OCI-LY1 (cell line): ENCODE data around the gene NCAPD2.

ENCODE experiments used
- H2AFZ ChIP-seq: fragments of 200-600 bp; sonication (generic), shearing (Covaris generic); 2 replicates; pipeline ENCODE4 v1.6.0; 2014; ENCODE audit warnings: antibody characterized with exemption, mild to moderate bottlenecking, low read length
- H3F3A ChIP-seq: fragments of 200-600 bp; sonication (generic), shearing (Covaris generic); 2 replicates; pipeline ENCODE4 v1.6.0; 2014; ENCODE audit warnings: mild to moderate bottlenecking, antibody characterized with exemption, low read length, moderate library complexity; ENCODE audit not compliant: insufficient read depth
- H3K27ac ChIP-seq: fragments of 200-600 bp; sonication (generic); 2 replicates; pipeline ENCODE4 v1.5.1; 2014; ENCODE audit warnings: low read length, mixed run types, mild to moderate bottlenecking, low read depth; ENCODE audit not compliant: poor library complexity, severe bottlenecking
- H3K27me3 ChIP-seq: fragments of 200-600 bp; sonication (generic); 2 replicates; pipeline ENCODE4 v1.6.0; 2014; ENCODE audit warnings: antibody characterized with exemption, mild to moderate bottlenecking, low read length, moderate library complexity; ENCODE audit not compliant: insufficient read depth
- H3K36me3 ChIP-seq: fragments of 200-600 bp; sonication (generic); 2 replicates; pipeline ENCODE4 v1.6.1; 2014; ENCODE audit warnings: mild to moderate bottlenecking, antibody characterized with exemption, low read length, moderate library complexity, mixed read lengths; ENCODE audit not compliant: insufficient read depth
- H3K4me1 ChIP-seq: fragments of 200-600 bp; sonication (generic); 2 replicates; pipeline ENCODE4 v1.5.1; 2014; ENCODE audit warnings: mild to moderate bottlenecking, low read length, moderate library complexity; ENCODE audit not compliant: insufficient read depth, severe bottlenecking
- H3K4me2 ChIP-seq: fragments of 200-600 bp; sonication (generic), shearing (Covaris generic); 2 replicates; pipeline ENCODE4 v1.6.1; 2014; ENCODE audit warnings: low read length
- H3K4me3 ChIP-seq: fragments of 200-600 bp; sonication (generic); 2 replicates; pipeline ENCODE4 v1.5.1; 2014; ENCODE audit warnings: low read length, low read depth, mild to moderate bottlenecking, mixed read lengths; ENCODE audit not compliant: poor library complexity, severe bottlenecking
- H3K79me2 ChIP-seq: fragments of 200-600 bp; shearing (Covaris generic); 2 replicates; pipeline ENCODE4 v1.6.1; 2016; ENCODE audit warnings: mixed run types, low read length, mixed read lengths; ENCODE audit not compliant: insufficient read depth
- H3K9ac ChIP-seq: fragments of 200-600 bp; sonication (generic), shearing (Covaris generic); 2 replicates; pipeline ENCODE4 v1.6.1; 2014; ENCODE audit warnings: mild to moderate bottlenecking, low read length, mixed read lengths
- H3K9me2 ChIP-seq: fragments of 200-600 bp; sonication (generic), shearing (Covaris generic); 2 replicates; pipeline ENCODE4 v1.6.1; 2014; ENCODE audit warnings: low read depth, mild to moderate bottlenecking, low read length, mixed read lengths
- H3K9me3 ChIP-seq: fragments of 200-600 bp; shearing (Covaris generic); 2 replicates; pipeline ENCODE4 v1.6.1; 2014; ENCODE audit warnings: low read length, mixed read lengths
- H4K20me1 ChIP-seq: fragments of 200-600 bp; sonication (generic), shearing (Covaris generic); 2 replicates; pipeline ENCODE4 v1.6.0; 2016; ENCODE audit warnings: mild to moderate bottlenecking, low read length; ENCODE audit not compliant: insufficient read depth
- CTCF ChIP-seq: fragments of 200-600 bp; sonication (generic), shearing (Covaris generic); IDR thresholded peaks from 2 replicates; pipeline ENCODE4 v1.5.1; 2017; ENCODE audit warnings: mild to moderate bottlenecking, antibody characterized with exemption, low read length, moderate library complexity, mixed read lengths
- EZH2 ChIP-seq: fragments of 200-600 bp; sonication (generic), shearing (Covaris generic); IDR thresholded peaks from 2 replicates; pipeline ENCODE4 v1.8.0; 2017; ENCODE audit warnings: borderline replicate concordance, mixed run types, mild to moderate bottlenecking, antibody characterized with exemption, low read length, moderate library complexity, mixed read lengths

Gene NCAPD2

GRCh38 chr12:6560501-6561205, 66.8 kb downstream of the NCAPD2 start:
- no peak for TF ChIP-seq CTCF
- TF ChIP-seq EZH2: no peak
- H3F3A ChIP-seq: 0 out of 2 replicates have a peak, but pooled peaks cover 4% of the 10 kb centered on the region

GRCh38 chr12:6562881-6563280, 69.0 kb downstream of the NCAPD2 start:
- H3K9me2 ChIP-seq: no peaks in the 10 kb centered on the region
- no peak overlapping the region for H2AFZ ChIP-seq
- no peak overlapping the region for H3K9ac ChIP-seq
- no peak overlapping the region for H3K4me3 ChIP-seq
- H3K9me3 ChIP-seq: no peaks in the 10 kb centered on the region
- peaks cover 85% of the 10 kb centered on the region for H3K36me3 ChIP-seq
- no peaks in the 10 kb centered on the region for H3F3A ChIP-seq
- TF ChIP-seq CTCF (no peak), EZH2 (no peak)
- H4K20me1 ChIP-seq: no peaks in the 10 kb centered on the region
- no peaks in the 10 kb centered on the region for H3K27me3 ChIP-seq
- peaks cover 8% of the 10 kb centered on the region for H3K4me1 ChIP-seq
- peaks cover 14% of the 10 kb centered on the region for H3K79me2 ChIP-seq
- H3K4me2 ChIP-seq: no peak overlapping the region
- no peak overlapping the region for H3K27ac ChIP-seq

More at GRCh38 chr12:6560501-6561205, 66.8 kb downstream of the NCAPD2 start:
- H3K4me1 ChIP-seq: peaks cover 7% of the 10 kb centered on the region
- H3K9me2 ChIP-seq: no peaks in the 10 kb centered on the region
- no peak overlapping the region for H3K27ac ChIP-seq
- H3K9ac ChIP-seq: no peak overlapping the region
- H3K4me2 ChIP-seq: no peak overlapping the region
- no peaks in the 10 kb centered on the region for H3K9me3 ChIP-seq
- H3K4me3 ChIP-seq: no peak overlapping the region
- H3K36me3 ChIP-seq: peaks cover 86% of the 10 kb centered on the region
- H3K27me3 ChIP-seq: no peaks in the 10 kb centered on the region
- no peaks in the 10 kb centered on the region for H4K20me1 ChIP-seq
- no peak overlapping the region for H2AFZ ChIP-seq
- no peaks in the 10 kb centered on the region for H3K79me2 ChIP-seq

GRCh38 chr12:6563448-6564050, 69.6 kb downstream of the NCAPD2 start:
- no peak overlapping the region for H2AFZ ChIP-seq
- H3K27ac ChIP-seq: no peak overlapping the region
- H3F3A ChIP-seq: no peaks in the 10 kb centered on the region
- H3K9me3 ChIP-seq: no peaks in the 10 kb centered on the region
- no peaks in the 10 kb centered on the region for H3K9me2 ChIP-seq
- H3K4me3 ChIP-seq: no peak overlapping the region
- no peak overlapping the region for H3K9ac ChIP-seq
- H3K4me2 ChIP-seq: no peak overlapping the region
- H3K27me3 ChIP-seq: no peaks in the 10 kb centered on the region
- H3K36me3 ChIP-seq: peaks cover 83% of the 10 kb centered on the region
- peaks cover 14% of the 10 kb centered on the region for H3K79me2 ChIP-seq
- H4K20me1 ChIP-seq: no peaks in the 10 kb centered on the region
- peak; percentile 89 for TF ChIP-seq CTCF
- TF ChIP-seq EZH2: no peak
- peaks cover 10% of the 10 kb centered on the region for H3K4me1 ChIP-seq
